HG02678 (cell line): ENCODE results near the gene GATA1.

Source experiments
- ATAC-seq: cut with Tn5 transposase; IDR thresholded peaks from one replicate; pipeline ENCODE4 v1.9.1; 2021; ENCODE audit warnings: mild to moderate bottlenecking, moderate library complexity; ENCODE audit not compliant: unreplicated experiment

GATA1 gene

DNA sequence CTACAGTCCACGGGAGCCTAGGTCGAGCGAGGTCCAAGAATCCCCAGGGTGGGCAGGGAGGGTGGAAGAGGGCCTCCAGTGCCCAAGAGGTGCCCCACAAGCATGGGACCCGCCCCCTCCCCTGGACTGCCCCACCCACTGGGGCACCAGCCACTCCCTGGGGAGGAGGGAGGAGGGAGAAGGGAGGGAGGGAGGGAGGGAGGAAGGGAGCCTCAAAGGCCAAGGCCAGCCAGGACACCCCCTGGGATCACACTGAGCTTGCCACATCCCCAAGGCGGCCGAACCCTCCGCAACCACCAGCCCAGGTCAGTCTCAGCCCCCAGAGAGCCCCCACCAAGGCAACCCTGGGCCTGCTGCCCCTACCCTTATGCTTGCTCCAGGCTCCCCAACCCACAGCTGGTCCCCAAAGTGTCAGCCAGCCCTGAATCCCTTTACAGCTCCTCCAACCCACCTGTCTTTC, at the start of gene GATA1:
Gene GATA1, plus strand, starts transcription at position 250 of the 460 bp plus-strand sequence. CDS start 4,520 bp downstream, outside the sequence.
- no peak for ATAC-seq

DNA sequence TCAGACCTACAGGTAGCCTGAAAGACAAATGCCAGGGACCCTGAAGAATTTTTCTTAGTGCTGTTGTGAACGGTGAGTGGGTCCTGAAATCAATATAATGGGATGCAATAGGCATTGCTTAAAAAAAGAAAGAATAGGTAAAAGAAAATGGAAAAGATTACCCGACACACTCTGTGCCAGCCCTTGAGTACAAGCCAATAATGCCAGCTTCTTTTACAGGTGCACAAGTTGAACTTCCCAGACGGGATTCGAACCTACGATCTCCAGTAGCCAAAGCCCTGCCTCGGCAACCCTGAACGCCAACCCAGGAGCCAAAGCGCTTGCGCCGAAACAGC, 49.5 kb upstream of the GATA1 start:
- no peak for ATAC-seq

DNA sequence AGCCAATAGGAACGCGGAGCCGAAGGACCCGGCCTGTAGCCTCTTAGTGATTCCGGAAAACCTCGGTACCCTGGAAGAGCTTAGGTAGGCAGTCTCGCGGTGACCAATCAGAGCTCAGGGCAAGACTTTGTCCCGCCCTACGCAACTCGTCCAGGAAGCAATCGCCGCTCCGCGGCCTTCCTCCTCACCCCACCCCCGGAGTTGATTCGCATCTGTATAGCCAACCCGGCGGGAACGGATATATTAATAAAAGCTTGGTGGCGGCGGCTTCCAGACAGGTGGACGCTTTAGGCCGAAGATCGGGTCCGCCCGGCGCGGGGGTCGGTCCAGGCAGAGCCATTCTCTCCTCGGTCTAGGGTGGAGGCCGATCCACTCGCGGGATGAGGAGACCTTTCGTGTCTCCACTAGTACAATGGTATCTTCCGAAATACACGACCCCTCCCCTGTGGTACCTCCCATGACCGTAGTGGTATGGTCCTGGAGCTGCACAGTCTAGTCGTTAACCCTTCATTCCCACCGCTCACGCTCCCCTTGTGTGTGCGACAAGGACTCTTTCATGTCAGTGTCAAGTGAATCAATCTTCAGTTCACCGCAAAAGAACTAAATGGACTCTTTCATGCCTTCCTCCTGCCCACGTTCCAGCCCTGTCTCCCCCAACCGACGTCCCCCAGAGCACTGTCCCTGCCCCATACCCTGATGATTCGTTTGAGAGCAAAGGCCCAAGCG, 49.0 kb upstream of the GATA1 start:
- peak; percentile 99 for ATAC-seq

DNA sequence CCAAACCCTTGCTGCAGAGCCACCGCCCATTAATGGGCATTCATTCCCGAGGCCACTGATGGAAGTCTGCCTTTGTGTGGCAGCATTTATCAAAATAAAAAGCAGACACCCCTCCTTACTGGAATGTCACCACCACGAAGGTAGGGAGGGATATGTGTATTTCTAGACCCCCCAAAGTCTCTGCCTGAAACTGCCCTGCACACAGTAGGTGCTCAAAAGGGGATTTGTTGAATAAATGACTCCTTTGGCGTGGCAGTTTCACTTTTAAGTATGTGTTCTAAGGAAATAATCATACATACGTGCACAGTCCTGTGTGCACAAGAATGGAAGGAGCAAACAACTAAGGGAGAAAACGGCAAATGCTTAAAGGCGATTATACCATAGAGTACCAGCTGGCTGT, 48.5 kb upstream of the GATA1 start:
- ATAC-seq = no peak

DNA sequence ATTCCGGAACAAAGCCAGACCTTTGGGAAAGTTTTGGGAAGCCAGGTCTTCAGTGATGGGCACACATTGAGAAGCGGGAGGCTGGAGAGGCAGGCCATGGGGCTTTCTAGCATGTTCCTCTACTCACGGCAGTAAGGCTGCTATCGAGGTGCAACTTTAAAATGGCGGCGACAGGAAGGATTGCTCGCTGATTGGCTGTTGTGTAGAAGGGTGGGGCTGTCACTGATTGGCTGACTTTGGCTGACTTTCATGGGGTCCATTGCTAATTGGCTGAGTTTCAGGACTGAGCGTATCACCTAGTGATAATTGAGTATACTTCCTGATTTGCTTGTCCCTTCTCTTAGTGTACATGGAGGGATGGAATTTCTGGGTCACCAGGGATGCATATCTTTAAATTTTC, 44.6 kb upstream of the GATA1 start:
- ATAC-seq = no peak

DNA sequence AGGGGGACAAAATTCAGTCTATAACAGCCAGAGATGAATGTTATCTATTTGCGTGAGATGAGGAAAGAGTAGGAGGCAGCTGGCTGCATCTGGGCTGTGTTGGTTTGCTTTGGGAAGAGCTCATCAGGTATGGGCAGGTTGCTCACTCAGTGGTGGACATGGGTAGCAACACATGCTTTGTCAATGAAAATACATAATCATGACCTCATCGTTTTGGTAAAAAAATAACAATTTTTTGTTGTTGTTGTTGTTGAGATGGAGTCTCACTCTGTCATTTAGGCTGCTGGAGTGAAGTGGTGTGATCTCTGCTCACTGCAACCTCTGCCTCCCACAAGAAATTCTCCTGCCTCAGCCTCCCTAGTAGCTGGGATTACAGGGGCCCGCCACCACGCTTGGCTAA, 41.2 kb upstream of the GATA1 start:
- no peak for ATAC-seq

DNA sequence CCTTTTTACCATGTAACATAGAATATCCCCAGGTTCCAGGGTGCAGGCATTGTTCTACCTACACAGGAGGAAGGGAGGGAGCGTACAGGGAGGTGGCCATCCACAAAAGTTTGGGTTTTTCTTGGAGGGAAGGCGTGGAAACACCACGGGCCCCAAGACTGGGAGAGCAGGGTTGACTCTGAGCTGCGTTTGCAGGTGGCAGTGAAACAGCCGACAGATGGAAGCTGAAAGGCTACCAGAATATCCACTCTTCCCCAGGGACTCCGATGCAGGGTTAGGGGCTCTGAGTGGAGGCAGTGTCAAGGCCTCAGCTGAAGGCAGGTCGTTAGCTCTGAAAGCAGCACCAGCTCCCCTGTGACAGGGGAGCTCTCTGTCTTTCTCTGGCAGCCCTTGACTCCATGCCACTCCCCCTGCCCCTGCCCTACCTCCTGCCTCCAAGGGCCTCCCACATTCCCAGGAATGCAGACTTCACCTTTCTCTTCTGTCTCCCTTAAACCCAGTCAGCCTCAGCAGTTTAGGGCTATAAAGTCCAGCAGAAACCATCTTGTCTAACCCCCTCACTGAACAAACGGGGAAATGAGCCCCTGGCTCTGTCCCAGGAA, 38.9 kb upstream of the GATA1 start:
- ATAC-seq = no peak

DNA sequence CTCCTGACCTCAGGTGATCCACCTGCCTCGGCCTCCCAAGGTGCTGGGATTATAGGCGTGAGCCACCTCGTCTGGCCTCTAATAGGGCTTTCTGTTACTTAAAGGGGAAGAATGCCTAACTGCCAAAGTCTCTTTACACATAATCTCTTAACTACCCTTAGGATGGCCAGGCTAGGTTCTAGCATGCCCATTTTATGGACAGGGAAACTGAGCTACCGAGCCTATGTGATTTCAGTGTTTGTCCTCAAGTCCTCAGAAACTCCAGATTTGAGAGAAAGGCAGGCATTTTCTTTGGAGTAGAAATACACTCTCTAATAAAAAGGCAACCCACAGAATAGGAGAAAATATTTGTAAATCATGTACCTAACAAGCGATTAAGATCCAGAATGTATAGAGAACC, 37.2 kb upstream of the GATA1 start:
- no peak for ATAC-seq

DNA sequence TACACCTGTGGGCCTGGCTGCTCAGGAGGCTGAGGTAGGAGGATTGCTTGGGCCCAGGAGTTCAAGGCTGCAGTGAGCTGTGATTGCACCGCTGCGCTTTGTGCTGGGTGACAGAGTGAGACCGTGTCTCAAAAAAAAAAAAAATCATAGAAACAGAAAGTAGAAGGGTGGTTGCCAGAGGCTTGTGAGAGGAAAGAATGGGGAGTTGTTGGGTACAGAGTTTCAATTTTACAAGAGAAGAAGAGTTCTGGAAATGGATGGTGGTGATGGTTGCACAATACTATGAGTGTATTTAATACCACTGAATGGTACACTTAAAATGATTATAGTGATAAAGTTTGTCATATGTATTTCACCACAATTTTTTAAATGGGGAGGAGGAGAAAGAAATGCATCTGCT, 35.0 kb upstream of the GATA1 start:
- no peak for ATAC-seq

DNA sequence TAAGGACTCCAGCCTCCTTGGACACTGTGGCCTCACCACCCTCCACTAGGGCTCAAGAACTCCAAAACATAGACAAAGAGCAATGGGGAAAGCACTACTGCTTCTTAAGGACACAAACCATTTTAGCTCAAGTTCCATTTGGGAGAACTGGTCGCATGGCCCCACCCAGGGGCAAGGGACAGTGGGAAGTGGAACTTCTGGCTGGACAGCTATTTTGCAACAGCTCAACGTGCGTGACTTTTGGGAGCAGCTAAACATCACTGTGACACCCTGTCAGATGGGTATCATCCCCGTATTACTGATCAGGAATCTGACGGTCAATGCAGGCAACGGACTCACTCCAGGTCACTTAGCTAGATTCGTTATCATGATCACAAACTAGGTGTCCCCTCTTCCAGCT, 33.9 kb upstream of the GATA1 start:
- no peak for ATAC-seq

DNA sequence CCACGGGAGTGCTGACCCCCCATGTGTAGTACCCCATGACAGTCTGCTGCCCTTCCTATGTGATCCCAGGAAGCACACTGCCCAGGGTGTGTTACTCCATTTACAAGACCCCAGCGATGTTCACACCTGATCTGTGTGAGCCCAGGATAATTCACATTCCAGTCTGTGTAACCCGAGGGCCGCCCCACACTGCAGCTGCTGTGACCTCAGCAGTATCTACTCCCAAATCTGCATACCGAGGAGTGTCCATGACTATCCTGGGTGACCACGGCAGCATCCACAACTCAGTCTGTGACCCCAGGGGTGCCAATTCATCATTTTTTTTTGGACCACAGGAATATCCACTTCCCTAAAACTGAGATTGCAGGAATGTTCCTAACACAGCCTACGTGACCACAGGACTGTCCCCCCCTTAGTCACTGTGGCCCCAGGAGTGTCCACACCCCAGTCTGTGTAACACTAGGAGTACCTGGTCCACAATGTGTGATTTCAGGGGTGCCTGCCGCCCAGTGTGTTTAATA, 32.6 kb upstream of the GATA1 start:
- no peak for ATAC-seq

DNA sequence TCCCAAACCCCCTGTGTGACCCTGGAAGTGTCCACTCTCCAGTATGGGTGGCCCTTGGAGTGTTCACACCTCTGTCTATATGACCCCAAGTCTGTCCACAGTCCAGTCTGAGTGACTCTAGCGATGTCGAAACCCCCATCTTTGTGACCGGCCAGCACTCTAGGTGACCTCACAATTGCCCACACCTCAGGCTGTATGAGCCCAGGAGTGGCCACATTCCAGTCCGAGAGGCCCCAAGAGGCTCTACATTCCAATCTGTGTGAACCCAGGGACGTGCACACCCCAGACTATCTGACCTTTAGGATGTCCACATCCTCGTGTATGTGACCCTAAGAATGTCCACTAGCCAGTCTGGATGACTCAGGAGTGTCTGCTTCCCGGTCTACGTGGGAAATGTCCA, 32.2 kb upstream of the GATA1 start:
- ATAC-seq = no peak

DNA sequence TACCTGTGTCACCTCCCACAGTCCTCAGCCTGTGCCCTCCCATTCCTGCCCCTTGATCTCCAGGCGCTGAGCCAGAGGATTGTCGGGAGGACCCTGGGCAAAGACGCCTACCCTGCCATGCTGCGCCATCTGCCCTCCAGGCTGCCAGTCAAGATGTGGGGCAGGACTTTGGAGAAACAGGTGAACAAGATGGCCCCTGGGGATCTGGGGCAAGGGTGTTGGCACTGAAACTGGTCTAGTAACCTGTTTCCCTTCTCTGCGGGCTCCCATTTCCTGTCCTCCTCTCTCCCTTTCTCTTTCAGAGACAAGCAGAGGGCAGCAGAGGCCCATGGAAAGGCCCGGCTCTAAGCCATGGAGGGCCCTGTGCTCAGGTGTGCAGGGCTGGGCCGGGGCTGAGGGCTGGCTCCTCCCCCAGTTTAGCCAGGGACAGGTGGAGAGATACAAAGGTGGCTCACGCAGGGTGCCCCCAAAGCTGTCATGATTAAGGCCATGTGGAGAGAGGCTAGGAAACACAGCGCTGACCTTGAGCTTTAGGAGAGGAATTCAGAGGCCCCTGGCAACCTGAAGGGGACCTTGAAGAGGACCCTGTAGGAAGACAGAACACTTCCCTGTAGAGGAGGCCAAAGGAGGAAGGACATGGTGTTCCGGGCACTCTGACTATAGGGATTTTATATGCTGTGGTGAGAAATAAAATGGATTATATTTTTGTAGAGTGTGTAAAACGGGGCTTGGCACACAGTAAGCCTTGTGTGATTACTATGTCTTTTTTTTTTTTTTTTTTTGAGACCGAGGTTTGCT, 24.5 kb upstream of the GATA1 start, which contains the start of gene GLOD5:
Gene GLOD5, plus strand, starts transcription at position 74 of the 798 bp plus-strand sequence. Its CDS starts 44 bp downstream, at position 118.
- no peak for ATAC-seq

DNA sequence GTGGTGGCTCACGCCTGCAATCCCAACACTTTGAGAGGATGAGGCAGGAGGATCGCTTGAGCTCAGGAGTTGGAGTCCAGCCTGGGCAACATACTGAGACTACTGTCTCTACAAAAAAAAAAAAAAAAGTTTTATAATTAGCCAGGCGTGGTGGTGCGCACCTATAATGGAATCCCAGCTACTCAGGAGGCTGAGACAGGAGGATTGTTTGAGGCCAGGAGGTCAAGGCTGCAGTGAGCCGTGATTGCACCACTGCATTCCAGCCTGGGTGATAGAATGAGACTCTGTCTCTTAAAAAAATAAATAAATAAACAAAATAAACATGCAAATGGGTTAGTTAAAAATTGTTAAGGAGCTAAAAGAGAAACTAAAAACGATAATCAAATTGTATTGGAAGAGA, 17.2 kb upstream of the GATA1 start:
- no peak for ATAC-seq

DNA sequence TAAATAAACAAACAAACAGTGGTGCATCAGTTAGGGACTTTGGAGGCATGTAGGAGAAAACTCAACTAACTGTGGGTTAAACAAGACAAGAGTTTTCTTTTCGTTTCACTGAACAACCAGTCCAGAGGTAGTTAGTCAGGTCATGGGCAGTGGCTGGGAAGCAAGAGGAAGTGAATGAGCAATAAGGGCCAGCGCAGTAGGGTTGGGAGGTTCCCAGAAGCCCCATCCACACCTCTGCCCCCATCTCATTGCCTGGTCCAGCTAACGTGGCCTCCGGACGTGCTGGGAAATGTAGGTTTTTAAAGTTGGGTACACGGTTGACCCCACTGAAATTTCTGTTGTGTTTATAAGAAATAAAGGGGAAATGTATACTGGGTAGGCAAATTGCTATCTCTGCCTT, 16.1 kb upstream of the GATA1 start:
- no peak for ATAC-seq

DNA sequence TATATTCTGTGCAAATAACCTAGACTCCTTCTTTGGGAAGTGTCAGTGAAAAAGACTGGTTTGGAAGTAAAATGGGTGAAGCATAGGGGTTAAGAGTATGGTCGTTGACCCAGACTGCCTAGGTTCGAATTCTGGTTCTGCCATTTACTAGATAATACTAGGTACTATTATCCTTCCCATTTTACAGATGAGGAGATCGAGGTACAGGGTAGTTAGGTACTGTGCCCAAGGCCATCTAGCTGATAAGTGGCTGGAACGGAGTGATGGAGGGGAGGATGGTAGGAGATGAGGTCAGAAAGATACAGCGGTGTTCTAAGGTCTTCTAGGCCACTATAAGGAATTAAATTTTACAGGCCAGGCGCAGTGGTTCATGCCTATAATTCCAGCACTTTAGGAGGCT, 13.8 kb upstream of the GATA1 start:
- no peak for ATAC-seq

DNA sequence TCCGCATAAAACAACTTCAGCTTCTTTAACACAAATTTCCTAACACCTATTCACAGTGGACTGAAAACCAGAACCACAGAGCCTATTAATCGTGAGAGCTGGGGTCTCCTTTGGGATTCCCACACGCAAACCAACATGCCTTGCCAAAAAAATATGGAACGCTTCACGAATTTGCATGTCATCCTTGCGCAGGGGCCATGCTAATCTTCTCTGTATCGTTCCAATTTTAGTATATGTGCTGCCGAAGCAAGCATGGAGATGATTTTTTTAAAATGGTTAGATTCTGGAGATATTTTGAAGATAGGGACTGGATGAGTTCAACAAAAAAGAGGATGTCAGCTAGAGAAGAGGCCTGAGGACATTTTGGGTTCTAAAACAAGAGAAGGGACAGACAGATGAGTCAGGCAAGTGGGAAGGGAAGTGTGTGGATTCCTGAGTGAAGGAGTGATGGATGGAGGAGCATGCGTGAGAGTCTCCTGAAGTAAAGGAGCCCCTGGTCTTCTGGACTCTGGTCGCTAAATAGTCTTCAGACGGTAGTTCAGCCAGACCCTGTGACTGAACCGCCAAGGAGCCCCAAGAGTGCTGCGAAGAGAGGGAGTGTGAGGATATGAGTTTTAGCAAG, 9.5 kb upstream of the GATA1 start:
- ATAC-seq = no peak

DNA sequence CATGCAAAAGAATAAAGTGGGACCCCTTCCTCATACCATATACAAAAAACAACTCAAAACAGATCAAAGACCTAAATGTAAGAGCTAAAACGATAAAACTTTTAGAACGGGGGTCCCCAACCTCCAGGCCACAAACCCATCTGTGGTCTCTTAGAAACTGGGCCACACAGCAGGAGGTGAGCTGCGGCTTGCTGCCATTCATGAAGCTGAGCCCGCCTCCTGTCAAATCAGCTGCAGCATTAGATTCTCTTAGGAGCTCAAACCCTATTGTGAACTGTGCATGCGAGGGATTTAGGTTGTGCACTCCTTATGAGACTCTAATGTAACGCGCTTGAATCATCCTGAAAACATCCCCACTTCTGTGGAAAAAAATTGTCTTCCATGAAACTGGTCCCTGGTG, 7.0 kb upstream of the GATA1 start:
- no peak for ATAC-seq

DNA sequence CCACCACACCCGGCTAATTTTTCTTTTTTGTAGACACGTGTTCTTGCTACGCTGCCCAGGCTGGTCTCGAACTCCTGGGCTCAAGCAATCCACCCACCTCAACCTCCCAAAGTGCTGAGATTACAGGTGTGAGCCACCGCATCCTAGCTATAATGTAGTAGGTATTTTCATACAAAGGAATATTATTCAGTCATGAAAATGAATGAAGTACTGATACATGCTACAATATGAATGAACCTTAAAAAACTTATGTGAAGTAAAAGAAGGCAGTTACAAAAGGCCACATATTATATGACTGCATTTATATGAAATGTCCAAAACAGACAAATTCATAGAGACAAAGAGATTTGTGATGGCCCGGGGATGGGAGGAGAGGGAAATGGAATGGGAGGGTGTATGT, 4.7 kb upstream of the GATA1 start:
- ATAC-seq = no peak

DNA sequence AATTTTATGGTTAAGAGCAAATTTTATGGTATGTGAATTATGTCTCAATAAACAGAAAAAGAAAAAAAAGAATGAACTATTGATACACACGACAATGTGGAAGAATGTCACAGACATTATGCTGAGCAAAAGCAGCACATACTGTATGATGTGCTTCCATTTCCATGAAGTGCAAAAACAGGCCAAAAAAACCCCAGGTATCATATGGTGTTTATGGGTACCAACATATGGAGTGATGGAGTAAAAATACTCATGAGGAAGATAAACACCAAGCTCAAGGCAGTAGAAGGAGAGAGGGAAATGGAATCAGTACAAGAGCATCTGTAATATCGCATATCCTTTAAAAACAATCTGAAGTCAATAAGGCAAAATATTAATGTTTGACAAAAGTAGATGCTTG, 4.2 kb upstream of the GATA1 start:
- ATAC-seq = no peak

DNA sequence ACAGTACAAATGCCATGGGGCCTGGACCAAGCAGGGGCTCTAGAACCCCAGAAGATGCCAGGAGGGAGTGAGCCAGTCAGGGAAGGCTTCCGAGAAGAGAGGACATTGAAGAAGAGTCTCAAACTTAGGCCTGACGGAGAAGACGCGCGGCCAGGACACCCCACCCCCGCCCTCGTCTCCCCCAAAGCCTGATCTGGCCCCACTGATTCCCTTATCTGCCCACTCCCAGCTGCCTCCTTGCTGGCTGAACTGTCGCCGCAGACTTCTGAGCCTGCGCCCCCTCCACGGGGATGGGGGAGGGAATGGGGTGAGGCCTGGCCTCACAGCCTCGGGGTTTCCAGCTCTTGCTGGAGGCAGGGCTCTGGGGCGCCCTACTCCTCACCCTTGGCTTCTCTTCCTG, 3.6 kb upstream of the GATA1 start:
- no peak for ATAC-seq
